ENCODE data around the gene FGF23. TPM values are rescaled to one million over a fixed set of nuclear protein-coding genes. Genes with fewer than 3 reads are reported as not detected.

The FGF23 gene
- total RNA-seq, 2 donors from 2014 or later, result not detected

DNA sequence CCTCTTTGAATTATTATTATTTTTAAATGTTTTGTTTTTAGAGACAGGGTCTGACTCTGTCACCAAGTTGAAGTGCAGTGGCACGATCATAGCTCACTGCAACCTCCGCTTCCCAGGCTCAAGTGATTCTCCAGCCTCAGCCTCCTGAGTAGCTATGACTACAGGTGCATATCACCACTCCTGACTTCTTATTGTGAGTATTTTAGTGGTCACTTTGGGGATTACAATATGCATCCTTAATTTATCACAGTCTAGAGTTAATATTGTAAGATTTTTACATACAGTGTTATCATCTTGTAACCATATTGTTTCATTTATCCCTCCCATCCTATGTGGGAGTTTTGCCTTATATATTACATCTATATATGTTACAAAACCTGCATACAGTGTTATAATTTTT is 13.4 kb downstream of the FGF23 start:
- 73 to 84% methylated on average over 2 of the region's 2 CpGs for WGBS, 2 donors

DNA sequence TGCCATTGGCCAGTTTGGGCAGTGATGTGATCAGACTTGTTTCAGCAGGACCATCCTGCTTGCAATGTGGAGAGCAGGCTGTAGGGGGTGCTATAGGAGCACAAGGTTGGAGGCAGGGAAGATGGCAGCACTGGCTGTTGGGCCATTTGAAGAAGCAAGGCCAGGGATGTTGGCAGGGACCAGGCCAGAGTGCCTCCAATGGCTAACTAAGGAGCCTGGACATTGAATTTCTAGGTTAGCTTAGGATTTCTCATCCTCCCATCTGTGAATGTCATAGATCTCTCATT is 23.5 kb downstream of the FGF23 start:
- ATAC-seq (no peak), DNase-seq (peak in 2 of 4 donors; percentile 19 to 25)
- no peak overlapping the region for H3K27ac ChIP-seq
- TF ChIP-seq POLR2A (IDR thresholded peaks at IDR 0.05) (no peak), CTCF (IDR thresholded peaks at IDR 0.05) (peak in 1 of 7 experiments; percentile 14)
- intact Hi-C loops (cut with DNase I), result no loop called here
- H3K4me1 ChIP-seq, result no peaks in the 10 kb centered on the region
- no peak overlapping the region for H3K4me3 ChIP-seq
- H3K27me3 ChIP-seq, result no peaks in the 10 kb centered on the region
- H3K9me3 ChIP-seq, result no peaks in the 10 kb centered on the region
- peaks cover 0 to 7% of the 10 kb centered on the region in 2 donors for H3K36me3 ChIP-seq (replicated peaks in 1 of 2; ENCODE audit: insufficient read depth in 1 of 2, low read depth in 2 of 2)

More for the DNA sequence above, 13.4 kb downstream of the FGF23 start:
- H3K4me1 ChIP-seq, result no peaks in the 10 kb centered on the region
- H3K4me3 ChIP-seq, result no peak overlapping the region
- intact Hi-C loops (cut with DNase I), result no loop called here
- DNase-seq, result no peak
- TF ChIP-seq POLR2A (IDR thresholded peaks at IDR 0.05) (no peak), CTCF (IDR thresholded peaks at IDR 0.05) (peak in 1 of 7 experiments; percentile 16)
- H3K27ac ChIP-seq, result no peak overlapping the region
- no peaks in the 10 kb centered on the region for H3K9me3 ChIP-seq
- H3K27me3 ChIP-seq, result no peaks in the 10 kb centered on the region
- no peaks in the 10 kb centered on the region for H3K36me3 ChIP-seq (replicated peaks in 1 of 2; ENCODE audit: insufficient read depth in 1 of 2, low read depth in 2 of 2)
- no peak for ATAC-seq

DNA sequence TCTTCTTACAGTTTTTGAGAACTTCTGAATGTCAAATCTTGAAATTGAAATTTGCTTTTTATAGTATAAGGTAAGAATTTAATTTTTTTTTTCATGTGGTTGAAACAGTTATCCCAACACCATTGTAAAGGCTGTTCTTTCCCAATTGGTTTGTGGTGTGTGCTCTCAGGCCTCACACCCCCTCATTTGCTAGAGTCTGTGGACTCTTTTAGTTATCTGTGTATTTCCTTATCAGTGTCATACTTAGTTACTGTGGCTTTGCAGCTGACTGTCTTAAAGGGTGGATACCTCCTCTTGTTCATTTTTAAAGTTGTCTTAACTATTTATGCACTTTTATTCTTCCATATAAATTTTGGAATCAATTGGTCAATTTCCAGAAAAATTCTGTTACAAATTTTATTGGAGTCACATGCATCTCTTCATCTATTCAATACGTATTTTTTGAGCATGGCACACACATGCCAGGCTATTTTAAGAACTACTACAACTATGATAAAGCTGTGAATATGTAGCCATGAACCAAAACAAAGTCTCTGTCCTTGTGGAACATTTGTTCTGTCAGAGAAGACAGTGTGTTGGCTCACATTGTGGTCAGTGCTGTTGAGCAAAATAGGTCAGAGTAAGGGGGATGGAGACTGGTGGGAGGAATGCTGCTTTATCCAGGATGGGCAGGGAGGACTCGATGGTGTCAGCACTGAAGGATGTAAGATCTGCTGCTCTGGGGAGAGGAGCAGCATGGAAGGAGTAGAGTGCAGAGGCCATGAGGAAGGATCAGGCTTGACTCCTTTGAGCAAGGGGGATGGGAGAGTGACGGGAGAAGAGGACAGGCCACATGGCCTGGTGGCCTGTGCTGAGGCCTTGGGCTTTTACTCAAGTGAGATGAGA is 24.1 kb downstream of the FGF23 start:
- Histone ChIP-seq H3K4me3 (no peak overlapping the region), H3K27me3 (no peaks in the 10 kb centered on the region), H3K27ac (no peak overlapping the region), H3K36me3 (replicated peaks in 1 of 2; ENCODE audit: insufficient read depth in 1 of 2, low read depth in 2 of 2) (peaks cover 0 to 8% of the 10 kb centered on the region in 2 donors), H3K9me3 (no peaks in the 10 kb centered on the region), H3K4me1 (no peaks in the 10 kb centered on the region)
- TF ChIP-seq CTCF (IDR thresholded peaks at IDR 0.05) (no peak), POLR2A (IDR thresholded peaks at IDR 0.05) (no peak)
- intact Hi-C loops (cut with DNase I), result no loop called here
- DNase-seq (no peak), ATAC-seq (no peak)
- 76 to 78% methylated on average over 3 of the region's 3 CpGs for WGBS, 2 donors

DNA sequence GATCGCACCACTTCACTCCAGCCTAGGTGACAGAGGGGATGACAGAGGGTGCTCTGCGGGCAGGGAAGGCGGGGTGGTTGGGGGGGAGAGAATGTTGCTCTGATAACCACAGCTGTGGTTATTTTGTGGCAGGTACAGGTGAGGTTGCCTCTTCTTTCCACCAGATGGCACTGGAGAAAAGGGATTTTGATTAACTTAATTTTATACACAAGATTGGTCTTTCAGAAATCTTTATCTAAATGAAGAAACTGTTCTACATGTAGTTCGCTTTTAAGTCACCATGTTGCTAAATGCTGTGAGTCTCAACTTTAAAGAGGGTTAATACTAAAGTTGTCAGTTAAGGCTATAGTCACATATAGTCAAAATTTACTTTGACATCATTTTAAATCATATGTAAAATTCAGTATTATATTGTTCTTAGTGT is 25.7 kb downstream of the FGF23 start:
- TF ChIP-seq POLR2A (IDR thresholded peaks at IDR 0.05) (no peak), CTCF (IDR thresholded peaks at IDR 0.05) (peak in 6 of 7 experiments; percentile 18 to 44 (median 27))
- ATAC-seq (no peak), DNase-seq (peak in 2 of 4 donors; percentile 2 to 6)
- Histone ChIP-seq H3K4me1 (no peaks in the 10 kb centered on the region), H3K36me3 (replicated peaks in 1 of 2; ENCODE audit: insufficient read depth in 1 of 2, low read depth in 2 of 2) (peaks cover 0 to 8% of the 10 kb centered on the region in 2 donors), H3K27me3 (no peaks in the 10 kb centered on the region), H3K9me3 (no peaks in the 10 kb centered on the region), H3K27ac (no peak overlapping the region), H3K4me3 (no peak overlapping the region)
- 52 to 54% methylated on average over 4 of the region's 4 CpGs for WGBS, 2 donors
- intact Hi-C loops (cut with DNase I), result no loop called here

GRCh38 chr12:4346931-4347330 is 32.6 kb downstream of the FGF23 start:
- H3K27me3 ChIP-seq, result no peaks in the 10 kb centered on the region
- H3K27ac ChIP-seq, result no peak overlapping the region
- no peak for ATAC-seq
- no peak for DNase-seq
- H3K36me3 ChIP-seq (replicated peaks in 1 of 2; ENCODE audit: insufficient read depth in 1 of 2, low read depth in 2 of 2), result peaks cover 0 to 6% of the 10 kb centered on the region in 2 donors
- intact Hi-C loops (cut with DNase I), result no loop called here
- no peaks in the 10 kb centered on the region for H3K4me1 ChIP-seq
- no peak for TF ChIP-seq POLR2A (IDR thresholded peaks at IDR 0.05)
- no peak for TF ChIP-seq CTCF (IDR thresholded peaks at IDR 0.05)
- no peaks in the 10 kb centered on the region for H3K9me3 ChIP-seq
- no peak overlapping the region for H3K4me3 ChIP-seq

All from body of pancreas (tissue), 4 donors.